GM19324 (cell line): ENCODE measurements around the gene SWAP70.

Source experiments
- ATAC-seq: cut with Tn5 transposase; IDR thresholded peaks from one replicate; pipeline ENCODE4 v1.9.1; 2021; ENCODE audit warnings: mild to moderate bottlenecking, moderate library complexity; ENCODE audit not compliant: unreplicated experiment, low FRiP score

SWAP70 gene

GRCh38 chr11:9765320-9766101, 101.6 kb downstream of the SWAP70 start:
- ATAC-seq = no peak

- ATAC-seq = no peak
Measured at GRCh38 chr11:9769621-9770020, 105.7 kb downstream of the SWAP70 start.

GRCh38 chr11:9771071-9771511, 107.2 kb downstream of the SWAP70 start:
- no peak for ATAC-seq

GRCh38 chr11:9772218-9772617, 108.3 kb downstream of the SWAP70 start:
- no peak for ATAC-seq

GRCh38 chr11:9773524-9773923, 109.6 kb downstream of the SWAP70 start:
- no peak for ATAC-seq

GRCh38 chr11:9774109-9774508, 110.2 kb downstream of the SWAP70 start:
- ATAC-seq = no peak

- ATAC-seq = no peak
Measured at GRCh38 chr11:9774591-9775397, 110.9 kb downstream of the SWAP70 start.

- no peak for ATAC-seq
Measured at GRCh38 chr11:9775398-9775779, 111.5 kb downstream of the SWAP70 start.

- no peak for ATAC-seq
Measured at GRCh38 chr11:9776203-9776602, 112.3 kb downstream of the SWAP70 start.

- no peak for ATAC-seq
Measured at GRCh38 chr11:9777066-9777465, 113.2 kb downstream of the SWAP70 start.

- no peak for ATAC-seq
Measured at GRCh38 chr11:9777525-9777924, 113.6 kb downstream of the SWAP70 start.

GRCh38 chr11:9780929-9781328, 117.1 kb downstream of the SWAP70 start:
- no peak for ATAC-seq

GRCh38 chr11:9783986-9784385, 120.1 kb downstream of the SWAP70 start:
- no peak for ATAC-seq

GRCh38 chr11:9784602-9785315, 120.9 kb downstream of the SWAP70 start:
- no peak for ATAC-seq

- no peak for ATAC-seq
Measured at GRCh38 chr11:9787260-9787659, 123.4 kb downstream of the SWAP70 start.

- ATAC-seq = no peak
Measured at GRCh38 chr11:9787981-9788521, 124.2 kb downstream of the SWAP70 start.

- no peak for ATAC-seq
Measured at GRCh38 chr11:9789910-9790309, 126.0 kb downstream of the SWAP70 start.

GRCh38 chr11:9790703-9791102, 126.8 kb downstream of the SWAP70 start:
- no peak for ATAC-seq

GRCh38 chr11:9796266-9796665, 132.4 kb downstream of the SWAP70 start:
- no peak for ATAC-seq

GRCh38 chr11:9796854-9797253, 133.0 kb downstream of the SWAP70 start:
- ATAC-seq = no peak

- ATAC-seq = no peak
Measured at GRCh38 chr11:9797300-9797699, 133.4 kb downstream of the SWAP70 start.
